IgD-negative memory B cell (primary cell): ENCODE results near the gene MGAM2. TPM values are rescaled to one million over a fixed set of nuclear protein-coding genes. Genes with fewer than 3 reads are reported as not detected.
A peak's percentile ranks its signal among the peaks of the same experiment; 100 is the strongest.

Source experiments
- H3K27ac Mint-ChIP-seq, 3 donors: one replicate each; pipeline ENCODE4 v1.8.0; 2020 to 2022; ENCODE audit warnings: mild to moderate bottlenecking in 3 of 3, mixed read lengths in 3 of 3, moderate library complexity in 1 of 3
- H3K27me3 Mint-ChIP-seq: one replicate; pipeline ENCODE4 v1.8.0; 2021; ENCODE audit warnings: mixed read lengths
- H3K36me3 Mint-ChIP-seq: one replicate; pipeline ENCODE4 v1.8.0; 2020; ENCODE audit warnings: mild to moderate bottlenecking, mixed read lengths
- H3K4me1 Mint-ChIP-seq, 3 donors: one replicate each; pipeline ENCODE4 v1.8.0; 2020 to 2022; ENCODE audit warnings: mixed read lengths in 3 of 3, mild to moderate bottlenecking in 1 of 3
- H3K4me3 Mint-ChIP-seq, 4 donors: one replicate each; pipeline ENCODE4 v1.8.0; 2020 to 2022; ENCODE audit warnings: mild to moderate bottlenecking in 4 of 4, mixed read lengths in 4 of 4, moderate library complexity in 3 of 4
- H3K9me3 Mint-ChIP-seq, 3 donors: one replicate each; pipeline ENCODE4 v1.8.0; 2020 to 2021; ENCODE audit warnings: mixed read lengths in 3 of 3, mild to moderate bottlenecking in 1 of 3
- polyA plus RNA-seq: library from polyadenylated mRNA; unstranded; fragments of 300-500 nt; fragmentation: Illumina TruSeq; gene quantifications from one replicate; pipeline ENCODE4 v1.2.3, GENCODE V29; 2021

MGAM2 gene
- polyA plus RNA-seq, 1 donor from 2014 or later, result not detected

DNA sequence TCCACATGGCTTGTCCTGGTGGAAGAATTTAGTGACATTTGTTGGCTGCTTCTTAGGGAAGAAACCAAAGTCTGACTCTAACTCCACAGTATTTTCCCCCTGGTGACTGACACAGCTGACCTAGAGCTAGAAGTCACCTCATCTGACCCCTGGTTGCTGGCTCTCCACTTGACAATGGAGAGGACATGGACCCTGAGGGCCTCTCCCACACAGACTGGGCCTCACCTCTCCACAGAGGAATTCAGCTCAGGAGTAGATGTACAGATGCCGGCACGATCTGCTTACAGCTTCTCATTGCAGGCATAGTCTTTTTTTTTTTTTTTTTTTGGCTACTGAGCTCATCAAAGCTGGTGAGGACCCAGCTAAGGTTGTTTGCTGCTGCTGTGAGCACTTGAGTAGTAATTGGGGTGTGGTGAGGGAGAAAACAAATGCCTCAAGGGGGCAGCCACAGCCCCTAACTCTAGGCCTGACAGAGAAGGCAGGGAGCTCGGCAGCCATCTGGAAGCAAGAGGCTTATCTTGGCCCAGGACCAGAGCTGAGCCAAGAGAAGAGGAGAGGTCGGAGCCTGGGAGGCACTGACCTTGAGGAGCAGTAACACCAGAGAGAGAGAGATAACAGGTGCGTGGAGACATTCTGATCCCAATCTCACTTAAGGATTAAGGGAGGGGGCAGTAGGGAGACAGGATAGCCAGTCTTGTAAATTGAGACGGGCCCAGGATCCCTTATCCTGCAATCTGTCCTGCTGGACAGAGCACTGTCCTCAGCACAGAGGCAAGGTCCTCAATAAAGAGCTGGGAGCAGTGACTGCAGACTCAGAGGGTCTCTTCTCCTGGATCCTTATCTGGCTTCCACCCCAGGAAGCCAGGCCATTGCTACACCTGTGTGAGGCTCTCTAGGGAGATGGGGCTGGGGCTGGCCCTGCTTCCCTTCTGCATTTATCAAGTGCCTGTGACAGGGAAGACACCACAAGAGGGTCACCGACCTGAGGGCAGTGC is 136.9 kb downstream of the MGAM2 start:
- Mint-ChIP-seq H3K4me3 (no peak overlapping the region), H3K27me3 (no peaks in the 10 kb centered on the region), H3K27ac (peak overlapping the region in 1 of 3 donors; percentile 53), H3K36me3 (no peaks in the 10 kb centered on the region), H3K9me3 (peaks cover 0 to 3% (median 0%) of the 10 kb centered on the region in 3 donors), H3K4me1 (no peaks in the 10 kb centered on the region)

DNA sequence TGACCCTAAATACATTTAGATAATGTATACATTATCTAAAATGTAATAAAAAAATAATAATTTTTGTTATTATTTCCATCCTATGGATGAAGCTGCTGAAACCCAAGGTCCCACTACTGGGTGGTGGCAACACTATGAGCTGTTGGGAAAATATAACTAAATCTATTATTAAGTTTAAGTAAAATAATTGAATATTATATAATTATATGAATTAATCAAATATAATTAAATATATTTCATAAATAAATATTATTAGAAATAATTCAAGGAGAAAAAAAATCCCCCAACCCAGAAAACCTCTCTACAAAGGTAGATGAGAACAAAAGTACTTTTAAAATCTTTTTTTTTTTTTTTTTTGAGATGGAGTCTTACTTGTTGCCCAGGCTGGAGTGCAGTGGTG is 138.4 kb downstream of the MGAM2 start:
- Mint-ChIP-seq H3K36me3 (no peaks in the 10 kb centered on the region), H3K4me3 (no peak overlapping the region), H3K27ac (no peak overlapping the region), H3K9me3 (peaks cover 0 to 3% (median 0%) of the 10 kb centered on the region in 3 donors), H3K27me3 (no peaks in the 10 kb centered on the region), H3K4me1 (no peaks in the 10 kb centered on the region)

DNA sequence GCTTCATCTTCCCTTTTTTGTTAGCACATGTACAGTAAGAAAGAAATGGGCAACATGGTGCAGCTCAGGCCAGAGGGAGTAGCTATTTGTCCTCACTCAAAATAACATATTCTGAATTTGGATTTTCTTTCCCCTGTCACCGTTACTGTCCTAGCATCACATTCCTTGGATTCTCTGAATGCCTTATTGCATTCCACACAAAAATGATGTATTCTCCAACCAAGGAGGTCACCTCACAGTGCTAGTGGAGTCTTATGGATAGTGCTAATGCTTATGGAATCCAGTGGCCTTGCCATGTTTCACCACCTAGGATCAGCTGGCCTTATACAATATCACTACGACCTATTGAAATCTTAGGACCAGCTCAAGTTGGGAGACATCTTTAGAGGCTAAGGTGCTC is 139.2 kb downstream of the MGAM2 start:
- no peaks in the 10 kb centered on the region for H3K36me3 Mint-ChIP-seq
- no peak overlapping the region for H3K27ac Mint-ChIP-seq
- H3K4me3 Mint-ChIP-seq, result no peak overlapping the region
- no peaks in the 10 kb centered on the region for H3K4me1 Mint-ChIP-seq
- H3K9me3 Mint-ChIP-seq, result peaks cover 0 to 3% (median 0%) of the 10 kb centered on the region in 3 donors
- no peaks in the 10 kb centered on the region for H3K27me3 Mint-ChIP-seq

DNA sequence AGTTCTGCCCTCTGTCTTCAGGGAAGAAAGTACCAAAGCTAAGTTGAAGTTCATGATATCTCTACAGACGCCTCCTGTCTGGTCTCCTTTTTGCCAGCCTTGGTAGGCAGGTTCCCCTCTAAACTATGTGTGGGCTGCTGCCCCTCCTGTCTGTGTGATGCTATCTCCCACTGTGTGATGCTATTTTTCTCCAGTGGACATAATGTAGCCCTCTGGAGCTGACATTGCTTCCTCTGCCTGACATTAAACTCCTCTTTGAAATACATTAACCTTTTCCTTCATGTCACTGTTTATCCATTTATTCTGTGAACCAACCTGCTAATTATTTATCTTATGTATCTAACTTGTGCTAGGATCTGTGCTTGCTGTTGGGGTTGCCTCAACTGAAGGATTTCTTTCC is 146.4 kb downstream of the MGAM2 start, which contains the start of gene PRSS58:
Gene PRSS58, minus strand, starts transcription at position 101 of the 400 bp plus-strand sequence. CDS start 351 bp downstream, outside the sequence.
- Mint-ChIP-seq H3K27ac (no peak within 1 kb of the TSS), H3K4me1 (no peaks in the 10 kb centered on the region), H3K27me3 (no peaks in the 10 kb centered on the region), H3K9me3 (peaks cover 0 to 7% (median 0%) of the 10 kb centered on the region in 3 donors), H3K4me3 (no peak within 1 kb of the TSS), H3K36me3 (peaks cover 2% of the 10 kb centered on the region)

DNA sequence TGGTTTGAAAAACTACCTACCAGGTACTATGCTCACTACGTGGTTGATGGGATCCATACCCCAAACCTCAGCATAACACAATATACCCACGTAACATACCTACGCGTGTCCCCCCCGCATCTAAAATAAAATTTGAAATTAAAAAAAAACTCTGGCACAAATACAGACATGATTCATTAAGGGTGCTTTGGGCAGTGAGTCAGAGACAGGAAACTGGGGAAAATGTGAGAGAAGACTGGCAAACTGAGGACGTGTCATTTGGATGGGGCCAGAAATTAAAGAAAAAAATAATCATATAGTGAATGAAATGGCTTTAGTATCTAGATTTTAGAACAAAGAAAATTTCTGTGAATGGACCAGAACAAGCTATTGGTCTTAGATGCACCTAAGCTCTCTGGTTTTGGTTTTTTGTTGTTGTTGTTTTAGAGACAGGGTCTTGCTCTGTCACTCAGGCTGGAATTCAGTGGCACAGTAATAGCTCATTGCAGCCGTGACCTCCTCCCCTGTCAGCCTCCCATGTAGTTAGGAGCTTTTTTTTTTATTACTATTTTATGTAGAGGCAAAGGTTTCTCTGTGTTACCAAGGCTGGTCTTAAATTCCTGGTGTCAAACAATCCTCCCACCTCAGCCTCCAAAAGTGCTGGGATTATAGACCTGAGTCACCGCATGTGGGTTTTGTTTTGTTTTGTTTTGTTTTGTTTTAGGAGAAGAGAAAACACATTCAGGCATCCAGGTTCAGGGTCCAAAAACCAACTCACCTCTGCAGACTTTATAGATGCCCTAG is 152.3 kb downstream of the MGAM2 start:
- no peak overlapping the region for H3K4me3 Mint-ChIP-seq
- H3K36me3 Mint-ChIP-seq, result no peaks in the 10 kb centered on the region
- no peak overlapping the region for H3K27ac Mint-ChIP-seq
- peaks cover 0 to 7% (median 0%) of the 10 kb centered on the region in 3 donors for H3K9me3 Mint-ChIP-seq
- H3K27me3 Mint-ChIP-seq, result no peaks in the 10 kb centered on the region
- no peaks in the 10 kb centered on the region for H3K4me1 Mint-ChIP-seq

Other genes with a start within 250 kb of the MGAM2 start
- not detected for gene OR9A4, start 195.3 kb upstream of the MGAM2 start, polyA plus RNA-seq
- gene CLEC5A, start 164.7 kb upstream of the MGAM2 start, polyA plus RNA-seq, result not detected
- not detected for gene TAS2R38, start 137.9 kb upstream of the MGAM2 start, polyA plus RNA-seq
- not detected for gene MGAM, start 115.8 kb upstream of the MGAM2 start, polyA plus RNA-seq
- gene PRSS58, start 146.3 kb downstream of the MGAM2 start, polyA plus RNA-seq, result not detected